ENCODE data around the gene SLC16A8. TPM values are rescaled to one million over a fixed set of nuclear protein-coding genes. Genes with fewer than 3 reads are reported as not detected.

Gene SLC16A8
- polyA plus RNA-seq, 1 donor (not counting 4 experiments of a cell fraction or from before 2014, with no cell fraction given) = not detected

DNA sequence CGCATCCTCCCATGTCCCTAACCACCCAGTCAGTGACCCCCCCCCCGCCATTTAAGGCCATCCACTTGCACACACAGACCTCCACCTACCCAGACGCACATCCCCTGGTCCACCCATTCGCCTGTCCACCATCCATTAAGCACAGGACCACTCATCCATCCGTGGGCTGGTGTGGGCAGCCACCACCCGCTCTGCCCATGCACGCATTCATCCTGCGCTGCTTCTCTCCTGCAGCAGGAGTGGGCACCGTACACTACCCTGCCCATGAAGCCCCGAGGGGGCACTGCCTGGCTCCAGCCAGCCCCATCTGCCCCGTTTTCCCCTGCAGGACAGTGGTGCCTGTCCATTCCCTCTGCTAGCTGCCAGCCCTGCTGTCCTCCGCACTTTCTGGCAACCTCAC, 3.9 kb upstream of the SLC16A8 start:
- dilution Hi-C loops (cut with MboI; ENCODE audit: extremely low pct_ligation_motif_present, low sequenced_read_pairs) = no loop called here
- H3K9me3 ChIP-seq (ENCODE audit: control insufficient read depth, low read depth, low read length) = no peaks in the 10 kb centered on the region
- FAIRE-seq (no peak), DNase-seq (ENCODE audit: low read depth, low spot score) (no peak)
- no peak overlapping the region for H2AFZ ChIP-seq (ENCODE audit: control insufficient read depth, low read length)
- peak overlapping the region; percentile 70 for H3K4me2 ChIP-seq (ENCODE audit: control insufficient read depth, extremely low read depth, insufficient read depth, low read depth, low read length)
- no peaks in the 10 kb centered on the region for H3K9me1 ChIP-seq (ENCODE audit: control insufficient read depth, extremely low read depth, insufficient read depth, low read length)
- no peak overlapping the region for H3K27ac ChIP-seq (ENCODE audit: control insufficient read depth, insufficient read depth, low read length)
- no peaks in the 10 kb centered on the region for H4K20me1 ChIP-seq (ENCODE audit: control insufficient read depth, extremely low read depth, insufficient read depth, low read length)
- peaks cover 3% of the 10 kb centered on the region for H3K4me1 ChIP-seq (ENCODE audit: control insufficient read depth, extremely low read depth, insufficient read depth, low read length)
- no peak overlapping the region for H3K9ac ChIP-seq (ENCODE audit: control insufficient read depth, extremely low read depth, insufficient read depth, low read length)
- H3K36me3 ChIP-seq (ENCODE audit: control insufficient read depth in 2 of 2, extremely low read depth in 1 of 2, insufficient read depth in 2 of 2, low read length in 2 of 2) = no peaks in the 10 kb centered on the region
- no peaks in the 10 kb centered on the region for H3K79me2 ChIP-seq (ENCODE audit: control insufficient read depth, insufficient read depth, low read length)
- no peak overlapping the region for H3K4me3 ChIP-seq (ENCODE audit: control insufficient read depth in 2 of 3, extremely low read depth in 1 of 3, insufficient read depth in 2 of 3, low read depth in 1 of 3, low read length in 3 of 3)
- H3K27me3 ChIP-seq (ENCODE audit: control insufficient read depth, extremely low read depth, insufficient read depth, low read length) = peaks cover 6% of the 10 kb centered on the region
- no peak for TF ChIP-seq EZH2 (IDR thresholded peaks at IDR 0.05; ENCODE audit: low read length)

- no peak overlapping the region for H3K27ac ChIP-seq (ENCODE audit: control insufficient read depth, insufficient read depth, low read length)
- dilution Hi-C loops (cut with MboI; ENCODE audit: extremely low pct_ligation_motif_present, low sequenced_read_pairs) = no loop called here
- no peak overlapping the region for H3K4me3 ChIP-seq (ENCODE audit: control insufficient read depth in 2 of 3, extremely low read depth in 1 of 3, insufficient read depth in 2 of 3, low read depth in 1 of 3, low read length in 3 of 3)
- H2AFZ ChIP-seq (ENCODE audit: control insufficient read depth, low read length) = no peak overlapping the region
- no peaks in the 10 kb centered on the region for H3K9me3 ChIP-seq (ENCODE audit: control insufficient read depth, low read depth, low read length)
- no peaks in the 10 kb centered on the region for H3K9me1 ChIP-seq (ENCODE audit: control insufficient read depth, extremely low read depth, insufficient read depth, low read length)
- no peaks in the 10 kb centered on the region for H4K20me1 ChIP-seq (ENCODE audit: control insufficient read depth, extremely low read depth, insufficient read depth, low read length)
- no peak overlapping the region for H3K9ac ChIP-seq (ENCODE audit: control insufficient read depth, extremely low read depth, insufficient read depth, low read length)
- no peaks in the 10 kb centered on the region for H3K79me2 ChIP-seq (ENCODE audit: control insufficient read depth, insufficient read depth, low read length)
- TF ChIP-seq EZH2 (IDR thresholded peaks at IDR 0.05; ENCODE audit: low read length) (no peak), CTCF (optimal IDR thresholded peaks at IDR 0.05 in 1 of 3, IDR thresholded peaks at IDR 0.05 in 1 of 3, conservative IDR thresholded peaks at IDR 0.05 in 1 of 3; ENCODE audit: extremely low read depth in 1 of 3, insufficient read depth in 2 of 3, low read length in 3 of 3) (no peak)
- DNase-seq (ENCODE audit: low read depth, low spot score) (no peak), FAIRE-seq (no peak)
- H3K27me3 ChIP-seq (ENCODE audit: control insufficient read depth, extremely low read depth, insufficient read depth, low read length) = peaks cover 15% of the 10 kb centered on the region
- no peaks in the 10 kb centered on the region for H3K36me3 ChIP-seq (ENCODE audit: control insufficient read depth in 2 of 2, extremely low read depth in 1 of 2, insufficient read depth in 2 of 2, low read length in 2 of 2)
- no peak overlapping the region for H3K4me2 ChIP-seq (ENCODE audit: control insufficient read depth, extremely low read depth, insufficient read depth, low read depth, low read length)
- peaks cover 3% of the 10 kb centered on the region for H3K4me1 ChIP-seq (ENCODE audit: control insufficient read depth, extremely low read depth, insufficient read depth, low read length)
Observed at GRCh38 chr22:38086942-38087341, 3.0 kb upstream of the SLC16A8 start.

All from keratinocyte (primary cell).